Measurements from ENCODE around the gene LMO2. TPM values are rescaled to one million over a fixed set of nuclear protein-coding genes. Genes with fewer than 3 reads are reported as not detected.

Gene LMO2
- total and polyA plus RNA-seq, 2 of the 13 experiments (the other 11 are each of a cell fraction or from before 2014, with no cell fraction given), result not detected

DNA sequence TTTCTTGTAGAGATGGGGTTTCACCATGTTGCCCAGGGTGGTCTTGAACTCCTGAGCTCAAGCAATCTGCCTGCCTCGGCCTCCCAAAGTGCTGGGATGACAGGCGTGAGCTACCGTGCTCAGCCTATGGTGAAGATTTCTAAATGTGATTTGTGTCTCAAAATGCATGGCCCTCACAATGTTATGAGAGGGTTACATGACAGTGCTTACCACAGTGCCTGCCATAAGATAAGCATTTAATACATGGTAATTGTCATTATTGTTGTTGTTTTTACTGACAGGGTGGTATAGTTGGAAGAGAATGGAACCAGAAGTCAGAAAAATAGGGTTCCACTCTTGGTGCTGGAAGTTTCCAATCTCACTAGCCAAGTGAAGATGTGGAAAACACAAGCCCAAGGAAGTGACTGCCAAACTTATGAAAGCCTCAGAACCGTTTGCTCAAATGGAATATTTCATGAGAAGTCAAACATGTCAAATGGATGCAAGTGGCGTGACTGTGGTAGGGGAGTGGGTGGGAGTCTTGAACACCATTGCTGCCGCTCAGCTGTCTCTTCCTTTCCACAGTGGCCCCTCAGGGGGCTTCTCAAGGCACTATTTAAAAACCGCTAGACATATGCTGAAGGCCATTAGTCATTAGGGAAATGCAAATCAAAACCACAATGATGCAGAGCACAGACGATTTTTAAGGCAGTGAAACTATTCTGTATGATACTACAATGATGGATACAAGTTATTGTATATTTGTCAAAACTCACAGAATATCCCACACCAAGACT lies 29.1 kb upstream of the LMO2 start:
- Histone ChIP-seq H3K4me1 (ENCODE audit: insufficient read depth, low read length) (no peaks in the 10 kb centered on the region), H3K9ac (ENCODE audit: insufficient read depth, low read depth, low read length) (no peak overlapping the region), H3K79me2 (ENCODE audit: insufficient read depth, low read length) (no peaks in the 10 kb centered on the region), H2AFZ (ENCODE audit: low read length) (no peak overlapping the region), H4K20me1 (ENCODE audit: insufficient read depth, low read length) (no peaks in the 10 kb centered on the region), H3K4me2 (ENCODE audit: low read depth, low read length) (no peak overlapping the region), H3K27ac (ENCODE audit: extremely low read length, insufficient read depth, low read length) (no peak overlapping the region), H3K27me3 (ENCODE audit: control insufficient read depth in 1 of 2, insufficient read depth in 2 of 2, low read length in 2 of 2) (0 out of 5 replicates have a peak, but pooled peaks cover 0 to 5% of the 10 kb centered on the region in 2 experiments), H3K36me3 (replicated peaks in 1 of 2; ENCODE audit: control insufficient read depth in 1 of 2, insufficient read depth in 2 of 2, low read length in 2 of 2) (no peaks in the 10 kb centered on the region), H3K9me3 (ENCODE audit: low read length) (no peaks in the 10 kb centered on the region), H3K4me3 (replicated peaks in 1 of 3; ENCODE audit: insufficient read depth in 1 of 3, low read depth in 2 of 3, low read length in 3 of 3) (no peak overlapping the region)
- WGBS (ENCODE audit: low lambda C conversion rate), result 30% methylated on average over 8 of the region's 8 CpGs
- ATAC-seq (no peak), DNase-seq (ENCODE audit: low spot score) (no peak), FAIRE-seq (no peak)
- ChIA-PET CTCF (ENCODE audit: low intra/inter-chr PET ratio, low total read pairs) (no interaction called here), POLR2A (no interaction called here)
- in situ Hi-C loops (cut with HindIII; ENCODE audit: extremely low pct_ligation_motif_present, low pct_unique_long_range_greater_than_20kb), result no loop called here
- intact Hi-C loops (cut with micrococcal nuclease; ENCODE audit: unreplicated experiment), result no loop called here
- no TSS peak for BruUV-seq (replicated peaks)
- TF ChIP-seq, protein P1, sequence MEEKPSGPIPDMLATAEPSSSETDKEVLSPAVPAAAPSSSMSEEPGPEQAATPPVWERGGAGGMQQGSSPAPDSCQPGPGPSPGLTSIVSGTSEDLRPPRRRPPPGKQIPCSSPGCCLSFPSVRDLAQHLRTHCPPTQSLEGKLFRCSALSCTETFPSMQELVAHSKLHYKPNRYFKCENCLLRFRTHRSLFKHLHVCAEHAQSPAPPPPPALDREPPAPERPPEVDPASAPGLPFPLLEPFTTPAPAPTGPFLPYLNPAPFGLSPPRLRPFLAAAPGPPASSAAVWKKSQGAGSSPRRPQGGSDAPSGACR (CRISPR knock-in tag; IDR thresholded peaks at IDR 0.05), result no peak
- TF ChIP-seq ISL2 (CRISPR knock-in tag; IDR thresholded peaks at IDR 0.05) (no peak), ELF4 (CRISPR knock-in tag; IDR thresholded peaks at IDR 0.05; ENCODE audit: borderline replicate concordance) (no peak), ZHX1 (CRISPR knock-in tag; IDR thresholded peaks at IDR 0.05; ENCODE audit: low read depth) (no peak), NFE2L1 (CRISPR knock-in tag; IDR thresholded peaks at IDR 0.05; ENCODE audit: borderline replicate concordance) (no peak), ZNF20 (CRISPR knock-in tag; IDR thresholded peaks at IDR 0.05) (no peak), ZNF430 (CRISPR knock-in tag; IDR thresholded peaks at IDR 0.05) (no peak), GZF1 (CRISPR knock-in tag; IDR thresholded peaks at IDR 0.05) (no peak), HOXA3 (CRISPR knock-in tag; IDR thresholded peaks at IDR 0.05) (no peak), MAFF (IDR thresholded peaks at IDR 0.05; ENCODE audit: low read depth, low read length) (no peak), E2F2 (CRISPR knock-in tag; IDR thresholded peaks at IDR 0.05; ENCODE audit: borderline replicate concordance) (no peak)
- TF ChIP-seq, protein P2, sequence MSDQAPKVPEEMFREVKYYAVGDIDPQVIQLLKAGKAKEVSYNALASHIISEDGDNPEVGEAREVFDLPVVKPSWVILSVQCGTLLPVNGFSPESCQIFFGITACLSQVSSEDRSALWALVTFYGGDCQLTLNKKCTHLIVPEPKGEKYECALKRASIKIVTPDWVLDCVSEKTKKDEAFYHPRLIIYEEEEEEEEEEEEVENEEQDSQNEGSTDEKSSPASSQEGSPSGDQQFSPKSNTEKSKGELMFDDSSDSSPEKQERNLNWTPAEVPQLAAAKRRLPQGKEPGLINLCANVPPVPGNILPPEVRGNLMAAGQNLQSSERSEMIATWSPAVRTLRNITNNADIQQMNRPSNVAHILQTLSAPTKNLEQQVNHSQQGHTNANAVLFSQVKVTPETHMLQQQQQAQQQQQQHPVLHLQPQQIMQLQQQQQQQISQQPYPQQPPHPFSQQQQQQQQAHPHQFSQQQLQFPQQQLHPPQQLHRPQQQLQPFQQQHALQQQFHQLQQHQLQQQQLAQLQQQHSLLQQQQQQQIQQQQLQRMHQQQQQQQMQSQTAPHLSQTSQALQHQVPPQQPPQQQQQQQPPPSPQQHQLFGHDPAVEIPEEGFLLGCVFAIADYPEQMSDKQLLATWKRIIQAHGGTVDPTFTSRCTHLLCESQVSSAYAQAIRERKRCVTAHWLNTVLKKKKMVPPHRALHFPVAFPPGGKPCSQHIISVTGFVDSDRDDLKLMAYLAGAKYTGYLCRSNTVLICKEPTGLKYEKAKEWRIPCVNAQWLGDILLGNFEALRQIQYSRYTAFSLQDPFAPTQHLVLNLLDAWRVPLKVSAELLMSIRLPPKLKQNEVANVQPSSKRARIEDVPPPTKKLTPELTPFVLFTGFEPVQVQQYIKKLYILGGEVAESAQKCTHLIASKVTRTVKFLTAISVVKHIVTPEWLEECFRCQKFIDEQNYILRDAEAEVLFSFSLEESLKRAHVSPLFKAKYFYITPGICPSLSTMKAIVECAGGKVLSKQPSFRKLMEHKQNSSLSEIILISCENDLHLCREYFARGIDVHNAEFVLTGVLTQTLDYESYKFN (CRISPR knock-in tag; conservative IDR thresholded peaks at IDR 0.05), result no peak
- TF ChIP-seq, protein P3, sequence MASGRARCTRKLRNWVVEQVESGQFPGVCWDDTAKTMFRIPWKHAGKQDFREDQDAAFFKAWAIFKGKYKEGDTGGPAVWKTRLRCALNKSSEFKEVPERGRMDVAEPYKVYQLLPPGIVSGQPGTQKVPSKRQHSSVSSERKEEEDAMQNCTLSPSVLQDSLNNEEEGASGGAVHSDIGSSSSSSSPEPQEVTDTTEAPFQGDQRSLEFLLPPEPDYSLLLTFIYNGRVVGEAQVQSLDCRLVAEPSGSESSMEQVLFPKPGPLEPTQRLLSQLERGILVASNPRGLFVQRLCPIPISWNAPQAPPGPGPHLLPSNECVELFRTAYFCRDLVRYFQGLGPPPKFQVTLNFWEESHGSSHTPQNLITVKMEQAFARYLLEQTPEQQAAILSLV (CRISPR knock-in tag; IDR thresholded peaks at IDR 0.05; ENCODE audit: borderline replicate concordance), result no peak
- TF ChIP-seq, protein P4, sequence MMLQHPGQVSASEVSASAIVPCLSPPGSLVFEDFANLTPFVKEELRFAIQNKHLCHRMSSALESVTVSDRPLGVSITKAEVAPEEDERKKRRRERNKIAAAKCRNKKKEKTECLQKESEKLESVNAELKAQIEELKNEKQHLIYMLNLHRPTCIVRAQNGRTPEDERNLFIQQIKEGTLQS (CRISPR knock-in tag; IDR thresholded peaks at IDR 0.05), result no peak
